Activated T-cell treated with anti-CD3 and anti-CD28 coated beads for 48 hours (primary cell): ENCODE data around the gene SH2D2A.

ENCODE experiments used
- DNase-seq: peaks from one replicate; pipeline ENCODE4 v3.0.0-alpha.2; 2020; ENCODE audit warnings: low read depth

SH2D2A gene

DNA sequence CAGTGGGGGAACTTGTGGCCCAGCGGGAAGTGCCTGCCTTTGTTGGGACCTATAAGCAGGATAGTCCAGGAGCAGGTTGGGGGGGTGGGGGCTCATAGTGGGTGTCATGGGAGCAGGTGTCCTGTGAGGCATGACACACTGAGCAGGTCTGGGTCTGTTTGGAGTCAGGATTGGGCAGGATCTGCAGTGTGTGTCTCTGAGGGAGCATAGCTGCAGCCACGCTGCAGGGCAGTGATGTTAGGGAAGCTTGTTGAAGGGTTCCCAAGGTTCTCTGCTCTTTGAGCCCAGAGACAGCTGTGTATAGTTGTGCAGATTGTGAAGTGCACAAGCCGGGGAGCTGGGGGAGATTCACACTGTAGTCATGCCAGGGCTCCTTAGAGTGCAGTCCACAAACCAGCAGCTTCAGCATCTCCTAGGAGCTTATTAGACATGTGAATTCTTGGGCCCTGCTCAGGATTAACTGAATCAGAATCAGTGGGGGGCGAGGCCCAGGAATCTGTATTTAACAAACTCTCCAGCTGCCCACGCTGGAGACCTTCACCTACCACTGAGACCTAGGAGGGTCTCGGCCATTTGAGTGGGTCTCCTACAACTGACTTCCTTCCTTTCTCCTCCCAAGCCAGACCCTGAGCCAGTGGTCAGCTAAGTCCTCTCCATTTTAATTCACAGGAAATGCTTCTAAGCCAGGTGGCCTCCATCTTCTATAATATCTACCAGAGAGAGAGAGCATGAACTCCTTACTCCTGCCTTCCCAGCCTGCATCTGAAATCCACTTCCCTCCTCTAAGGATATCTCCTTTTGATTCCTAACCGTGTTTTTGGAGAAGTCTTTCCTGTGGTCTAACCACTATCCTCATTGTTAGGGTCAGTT lies 31.2 kb upstream of the SH2D2A start:
- no peak for DNase-seq

DNA sequence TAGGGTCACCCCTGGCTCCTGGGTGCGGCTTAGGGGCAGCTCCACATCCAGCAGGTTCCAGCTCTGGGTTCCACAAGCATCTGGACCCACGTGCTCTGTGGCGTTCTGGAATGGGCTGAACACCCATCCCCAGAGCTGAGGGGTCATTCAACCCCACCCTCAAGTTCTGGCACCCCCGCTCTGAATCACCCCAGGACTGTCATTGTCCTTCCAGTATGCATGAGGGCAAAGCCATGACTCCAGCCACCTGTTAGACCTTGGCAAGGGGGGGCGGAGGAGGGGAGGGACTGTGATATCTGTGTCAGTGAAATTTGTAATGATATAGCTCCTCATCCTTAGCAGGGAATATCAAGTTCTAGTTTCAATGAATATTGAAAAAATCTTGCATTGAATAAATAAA lies 30.0 kb upstream of the SH2D2A start:
- DNase-seq = no peak

DNA sequence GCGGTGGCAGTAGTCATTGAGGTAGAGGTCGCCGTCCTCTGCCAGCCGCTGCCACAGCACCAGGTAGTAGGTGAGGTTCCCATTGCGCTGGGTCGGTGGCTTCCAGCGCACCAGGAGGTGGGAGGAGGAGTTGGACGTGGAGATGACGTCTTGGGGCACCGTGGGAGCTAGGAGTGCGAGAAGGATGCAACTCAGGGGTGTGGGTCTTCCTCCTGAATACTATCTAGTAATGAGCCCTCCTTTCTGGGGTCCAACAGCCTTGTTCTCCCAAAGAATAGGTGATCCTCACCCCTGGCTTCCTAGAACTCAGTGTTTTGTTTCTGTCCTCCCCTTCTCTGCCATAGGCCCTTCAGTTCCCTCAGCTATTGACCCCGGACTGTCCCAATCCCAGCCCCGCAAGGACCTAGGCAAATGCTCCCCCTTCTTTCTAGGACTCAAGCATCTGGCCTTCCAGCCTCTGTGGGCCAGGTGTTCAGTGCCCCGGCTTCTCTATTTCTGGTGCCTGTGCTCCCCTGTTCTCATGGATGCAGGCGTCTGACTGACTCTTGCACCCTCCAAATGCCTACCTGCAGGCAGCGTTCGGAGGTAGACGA lies 29.4 kb upstream of the SH2D2A start:
- DNase-seq = no peak

DNA sequence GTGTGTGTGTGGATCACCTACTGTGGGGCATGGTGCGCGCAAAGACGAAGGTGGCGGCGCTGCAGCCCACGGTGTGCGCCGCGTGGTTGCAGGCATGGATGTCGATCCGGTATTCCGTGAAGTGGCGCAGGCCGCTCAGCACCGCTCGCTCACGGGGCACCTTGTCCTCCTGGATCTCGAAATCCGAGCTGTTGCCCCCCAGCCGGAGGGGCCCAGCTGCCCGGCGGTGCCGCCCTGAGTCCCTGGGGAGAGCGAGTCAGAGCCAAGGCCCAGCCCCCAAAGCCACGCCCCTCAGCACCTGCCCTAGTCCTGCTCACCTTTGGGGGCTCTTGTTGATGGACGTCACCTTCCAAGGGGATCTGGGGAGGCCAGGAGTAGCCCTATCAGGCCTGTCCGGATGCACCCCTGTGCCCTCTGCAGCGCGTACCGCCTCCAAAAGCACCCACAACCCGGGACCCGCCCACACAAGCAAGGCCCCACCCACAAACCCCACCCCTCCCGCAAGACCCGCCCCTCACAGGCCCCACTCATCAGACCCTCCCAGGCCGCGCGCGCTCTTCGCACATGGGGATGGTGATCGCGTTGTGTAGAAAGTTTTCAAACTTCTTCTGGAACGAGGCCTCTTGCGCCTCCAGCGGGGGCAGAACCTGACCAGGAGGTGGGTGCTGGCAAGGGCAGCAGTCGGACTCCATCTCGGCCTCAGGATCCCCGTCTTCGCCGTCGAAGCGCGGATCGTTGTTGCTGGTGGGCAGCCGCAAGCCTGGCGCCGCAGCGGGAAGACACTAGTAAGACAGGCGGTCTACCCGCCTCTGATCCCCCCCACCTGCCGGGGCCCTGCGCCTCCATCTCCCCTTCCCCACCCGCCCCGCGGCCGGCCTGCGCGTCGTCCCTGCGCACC lies 28.7 kb upstream of the SH2D2A start:
- DNase-seq = peak; percentile 27

DNA sequence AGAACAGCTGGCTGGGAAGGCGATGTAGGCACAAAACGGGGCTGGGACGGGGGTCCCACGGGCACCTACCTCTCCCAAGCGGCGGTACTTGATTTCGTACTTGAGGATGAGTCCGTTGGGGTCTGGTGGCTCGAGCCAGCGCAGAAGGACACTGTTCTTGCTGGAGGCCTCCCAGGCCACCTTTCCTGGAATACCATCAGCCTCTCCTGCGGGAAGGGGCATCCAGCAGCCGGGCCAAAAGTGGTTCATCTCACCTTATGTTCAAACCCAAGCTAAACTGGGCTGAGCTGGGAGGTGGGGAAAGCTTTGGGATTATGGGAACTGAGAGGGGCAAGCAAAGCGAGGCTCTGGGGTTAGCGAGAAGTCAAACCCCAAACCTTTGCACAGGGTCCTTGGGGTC lies 28.0 kb upstream of the SH2D2A start:
- no peak for DNase-seq

DNA sequence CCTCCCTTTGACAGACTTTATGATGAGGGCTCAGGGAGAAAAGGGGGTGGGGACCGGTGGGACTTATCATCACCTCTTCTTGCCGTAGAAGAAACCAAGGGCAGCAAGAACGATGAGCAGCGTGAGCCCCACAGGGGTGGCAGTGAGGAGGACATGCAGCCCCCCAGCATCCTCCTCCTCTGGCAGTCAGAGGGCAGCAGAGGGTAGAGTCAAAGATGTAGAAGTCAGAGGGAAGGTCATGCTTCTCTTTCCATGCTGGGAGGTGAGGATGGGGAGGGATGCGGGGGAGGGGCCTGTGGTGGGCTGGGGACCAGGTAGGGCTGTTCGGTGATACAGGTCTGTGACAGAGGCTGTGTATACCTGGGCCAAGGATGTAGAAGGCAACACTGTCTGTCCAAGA lies 27.5 kb upstream of the SH2D2A start:
- DNase-seq = no peak

DNA sequence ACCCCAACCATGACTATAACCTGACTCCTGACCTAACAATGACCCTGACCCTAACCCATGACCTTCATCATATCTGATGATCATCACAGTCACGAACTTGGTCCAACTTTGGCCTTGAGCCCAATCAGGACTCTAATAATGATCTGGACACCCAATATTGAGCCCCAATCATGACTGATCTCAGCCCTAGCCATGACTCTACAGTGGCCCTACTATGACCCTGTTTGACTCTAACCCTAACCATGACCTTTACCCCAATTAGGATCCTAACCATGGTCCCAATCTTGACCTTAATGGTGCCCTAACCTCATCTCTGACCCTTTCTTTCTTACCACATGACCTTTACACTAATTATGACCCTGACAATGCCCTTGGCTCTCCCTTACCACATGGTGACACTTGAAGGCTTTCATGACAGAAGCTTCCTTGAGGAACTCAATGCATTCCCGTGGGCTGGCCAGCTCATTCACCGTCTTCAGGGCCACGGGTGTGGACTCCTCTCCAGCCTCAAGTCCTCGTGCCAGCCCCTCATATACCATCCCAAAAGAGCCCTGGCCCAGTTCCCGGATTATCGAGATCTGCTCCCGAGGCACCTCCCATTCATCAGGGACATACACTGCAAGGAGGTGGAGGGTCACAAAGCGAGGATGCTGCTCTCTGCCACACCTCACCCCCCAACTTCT lies 26.1 kb upstream of the SH2D2A start:
- DNase-seq = no peak

DNA sequence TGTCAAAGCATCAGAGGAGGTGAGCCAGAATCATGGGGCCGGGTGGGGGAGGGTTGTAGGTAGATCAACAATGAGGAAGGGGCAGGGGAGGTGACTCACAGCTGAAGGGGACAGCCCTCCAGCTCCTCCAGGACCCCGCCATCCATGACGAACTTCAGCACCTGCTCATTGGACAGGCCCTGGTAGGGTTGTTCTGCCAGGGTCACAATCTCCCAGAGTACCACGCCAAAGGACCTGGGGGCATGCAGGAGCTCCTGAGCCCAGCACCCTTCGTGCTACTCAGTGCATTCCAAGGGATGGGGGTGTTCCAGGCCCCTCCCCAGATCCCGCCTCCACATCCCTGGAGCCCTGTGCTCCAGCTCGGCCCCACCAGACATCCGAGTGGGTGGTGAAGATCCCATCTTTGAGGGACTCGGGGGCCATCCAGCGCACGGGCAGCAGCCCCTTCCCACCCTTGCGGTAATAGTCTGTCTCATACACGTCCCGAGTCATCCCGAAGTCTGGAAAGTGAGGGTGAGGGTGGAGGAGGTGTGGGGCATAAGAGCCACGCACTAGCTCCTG lies 24.7 kb upstream of the SH2D2A start:
- DNase-seq = no peak

DNA sequence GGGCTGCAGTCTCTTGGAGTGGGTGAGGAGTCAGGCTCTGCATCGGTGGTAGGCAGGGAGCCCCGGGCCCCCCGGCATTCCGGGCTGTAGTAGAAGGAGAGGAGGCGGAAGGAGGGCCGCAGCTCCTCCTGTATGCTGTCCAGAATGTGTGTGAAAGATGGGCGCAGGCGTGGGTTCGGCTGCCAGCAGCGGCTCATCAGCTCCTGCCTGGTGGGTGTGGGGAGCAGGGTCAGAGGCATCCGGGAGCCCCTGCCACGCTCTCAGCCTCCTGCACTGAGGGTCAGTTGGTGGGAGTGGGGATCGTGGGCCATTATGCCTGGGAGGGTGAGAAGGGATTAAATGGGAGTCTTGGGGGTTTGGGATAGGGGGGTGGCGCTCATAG lies 24.2 kb upstream of the SH2D2A start:
- DNase-seq = no peak

DNA sequence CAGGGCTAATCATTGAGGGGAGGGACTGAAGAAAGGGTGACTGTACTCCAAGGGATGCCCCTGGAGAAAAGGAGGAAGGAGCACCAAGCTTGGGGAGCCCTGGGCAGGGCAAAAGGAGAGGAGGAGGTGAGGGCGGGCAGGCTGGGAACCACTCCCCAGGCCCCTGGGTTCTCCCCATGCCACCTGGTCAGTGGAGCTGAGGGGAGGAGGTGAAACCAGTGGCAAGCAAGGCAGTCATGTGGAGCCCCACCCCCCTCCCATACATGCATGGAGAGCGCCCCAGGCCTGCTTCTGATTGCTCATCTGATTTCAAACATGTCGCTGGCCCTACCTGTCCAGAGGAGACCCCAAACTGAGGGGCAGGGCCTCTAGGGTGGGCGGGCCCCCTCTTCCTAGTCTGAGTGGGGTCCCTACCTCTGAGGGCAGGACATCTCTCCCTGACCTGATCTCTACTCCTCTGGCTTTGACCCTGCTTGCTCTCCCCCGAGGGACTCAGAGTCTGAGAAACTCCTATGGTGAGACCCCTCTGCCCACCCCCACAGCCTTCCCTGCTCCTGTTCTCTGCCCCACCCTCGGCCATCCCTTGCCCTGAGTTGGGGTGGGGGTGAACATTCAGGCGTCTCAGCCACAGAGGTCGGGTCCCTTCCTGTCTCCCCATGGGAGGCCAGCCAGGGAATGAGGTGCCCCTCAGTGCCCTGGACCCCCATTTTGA lies 23.7 kb upstream of the SH2D2A start:
- DNase-seq = no peak

DNA sequence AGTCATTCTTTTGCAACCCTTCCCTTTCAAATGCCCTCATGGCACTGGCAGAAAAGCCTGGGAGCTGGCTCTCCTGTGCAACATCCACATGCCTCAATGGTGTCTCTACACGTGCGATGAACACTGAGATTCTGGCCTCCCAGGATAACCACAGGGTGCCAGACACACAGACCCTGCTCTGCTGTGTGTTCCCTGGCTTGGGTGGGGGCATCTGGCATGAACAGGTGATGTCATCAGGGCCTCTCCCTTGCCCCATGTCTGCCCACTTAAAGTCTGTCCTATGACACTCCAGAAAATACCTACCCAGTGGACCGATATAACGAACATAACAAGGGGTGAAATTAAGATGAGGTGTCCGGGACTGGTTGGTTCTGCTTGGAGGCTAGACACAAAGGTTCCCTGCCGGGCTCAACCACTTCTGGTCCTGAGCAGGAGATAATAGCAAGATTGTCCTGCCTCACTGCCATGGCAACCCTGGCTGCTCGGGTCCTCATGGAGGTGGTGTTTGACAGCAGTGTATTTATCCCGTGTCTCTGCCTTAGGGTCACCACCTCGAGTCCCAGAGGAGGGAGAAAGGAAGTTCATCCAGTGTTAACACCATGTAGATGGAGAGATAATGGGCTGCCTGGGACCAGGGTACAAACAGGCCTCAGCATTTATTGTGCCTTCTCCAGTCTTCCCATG lies 22.9 kb upstream of the SH2D2A start:
- DNase-seq = no peak

DNA sequence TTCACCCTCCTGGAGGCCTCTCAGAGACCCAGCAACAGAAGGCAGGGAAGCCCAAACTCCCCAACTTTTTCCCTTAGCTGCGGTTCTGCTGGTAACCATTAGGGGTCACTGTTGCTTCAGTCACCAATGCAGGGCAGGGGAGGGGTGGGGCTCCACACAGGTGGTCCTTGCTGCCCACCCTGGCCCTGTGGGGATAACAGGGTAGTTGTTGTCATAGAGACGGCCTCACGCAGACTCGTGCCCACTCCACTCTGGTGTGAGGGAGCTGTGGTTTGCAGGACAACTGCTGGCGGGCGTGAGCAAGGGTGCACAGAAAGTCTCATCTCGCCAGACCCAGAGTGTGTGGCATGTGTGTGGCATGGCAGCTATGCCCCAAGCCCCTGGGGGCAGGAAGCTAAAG lies 22.3 kb upstream of the SH2D2A start:
- no peak for DNase-seq

DNA sequence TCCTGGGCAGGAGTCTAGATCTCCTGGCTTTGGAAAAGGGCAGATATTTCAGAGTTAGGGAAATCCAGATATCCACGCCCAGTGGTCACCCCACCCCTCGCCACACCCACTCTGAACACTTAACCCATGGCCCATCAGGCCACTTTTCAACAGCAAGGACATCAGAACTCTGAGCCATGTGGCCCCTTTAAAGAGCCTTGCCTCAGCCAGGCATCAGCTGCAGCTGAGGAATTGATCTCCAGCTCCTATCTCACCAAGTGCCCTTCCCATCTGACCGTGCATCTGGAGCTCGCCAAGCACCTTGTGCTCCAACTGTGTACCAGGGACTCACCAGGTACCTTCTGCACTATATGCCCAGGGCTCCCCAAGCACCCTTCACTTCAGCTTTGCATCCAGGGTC lies 20.2 kb upstream of the SH2D2A start:
- no peak for DNase-seq

DNA sequence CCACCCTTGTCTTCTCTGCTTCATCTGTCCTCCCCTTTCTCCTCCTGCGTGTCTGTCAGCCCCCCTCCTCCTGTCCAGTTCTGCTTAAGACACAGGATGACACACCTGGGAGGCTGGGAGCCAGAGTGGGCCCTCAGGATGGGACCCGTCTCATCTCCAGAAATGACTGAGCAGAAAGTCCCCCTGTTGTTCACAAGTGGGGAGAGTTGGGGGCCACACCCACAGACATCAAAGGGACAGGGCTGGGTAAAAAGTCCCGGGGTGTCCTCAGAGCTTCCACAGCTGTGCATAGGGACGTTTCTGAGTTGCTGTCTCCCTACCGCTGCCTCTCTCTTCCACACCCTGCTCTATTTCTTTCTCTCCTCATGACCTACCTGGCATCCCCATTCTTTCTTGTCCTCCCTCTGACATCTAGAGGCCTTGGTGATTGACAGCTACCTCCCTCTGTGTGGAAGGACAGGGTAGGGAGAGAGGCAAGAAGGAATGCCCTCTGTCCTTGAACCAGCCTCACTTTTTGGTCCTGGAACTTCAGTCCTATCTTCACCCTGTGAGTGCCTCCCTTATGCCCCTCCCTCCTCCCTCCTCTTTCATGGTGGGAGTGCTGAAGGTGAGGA lies 19.5 kb upstream of the SH2D2A start:
- DNase-seq = no peak

DNA sequence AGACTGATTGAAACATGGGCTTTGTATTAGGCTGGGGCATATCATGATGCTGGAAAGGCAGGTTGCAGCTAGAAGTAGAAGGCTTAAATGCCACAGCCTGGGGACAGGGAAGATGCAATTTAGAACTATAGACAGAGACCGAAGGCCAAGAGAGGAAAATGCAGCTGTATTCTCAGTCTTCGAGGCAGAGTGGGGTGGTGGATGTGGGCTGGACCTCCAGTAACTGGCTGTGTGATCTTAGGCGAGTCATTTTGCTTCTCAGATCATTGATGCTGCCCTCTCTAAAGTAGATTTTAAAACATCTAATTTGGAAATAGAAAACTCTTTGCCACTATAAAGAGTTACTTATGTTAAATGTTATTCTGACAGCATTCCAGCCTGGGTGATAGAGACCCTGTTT lies 17.7 kb upstream of the SH2D2A start:
- no peak for DNase-seq

DNA sequence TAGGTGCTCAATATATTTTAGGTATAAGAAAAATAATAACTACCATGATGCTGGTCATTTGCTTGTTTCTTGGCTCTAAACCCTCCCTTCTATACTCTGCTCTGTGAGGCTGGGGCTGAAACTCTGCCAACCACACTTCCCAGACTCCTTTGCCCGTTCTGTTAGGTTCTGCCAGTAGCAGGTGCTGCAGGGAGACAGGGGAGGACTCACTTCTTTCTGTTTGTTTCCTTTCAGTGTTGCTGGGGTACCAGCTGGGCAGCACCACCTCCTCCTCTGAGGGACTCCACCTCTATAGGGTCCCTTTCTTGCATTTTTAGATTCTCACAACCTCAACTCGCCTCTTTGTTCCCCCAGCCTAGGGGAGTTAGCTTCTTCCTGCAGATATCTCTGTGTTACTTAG lies 17.0 kb upstream of the SH2D2A start:
- no peak for DNase-seq

DNA sequence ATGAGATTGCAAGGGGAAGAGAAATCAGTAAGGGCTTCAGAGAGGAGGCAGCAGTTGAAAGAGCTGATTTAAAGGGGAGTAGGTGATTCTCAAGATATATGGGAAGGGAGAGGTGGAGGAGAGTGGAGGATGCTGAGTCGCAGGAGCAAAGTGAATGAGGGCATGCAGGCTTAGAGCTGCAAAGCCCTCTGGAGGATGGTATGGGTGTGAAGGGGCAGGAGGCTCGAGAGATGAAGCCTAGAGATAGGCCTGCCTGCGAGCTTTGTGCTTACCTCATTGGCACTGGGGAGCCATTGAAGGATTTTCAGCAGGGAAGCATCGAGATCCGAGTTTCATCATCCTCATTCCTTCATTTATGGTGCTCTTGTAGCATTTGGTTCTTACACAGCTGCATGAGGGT lies 15.8 kb upstream of the SH2D2A start:
- DNase-seq = no peak

DNA sequence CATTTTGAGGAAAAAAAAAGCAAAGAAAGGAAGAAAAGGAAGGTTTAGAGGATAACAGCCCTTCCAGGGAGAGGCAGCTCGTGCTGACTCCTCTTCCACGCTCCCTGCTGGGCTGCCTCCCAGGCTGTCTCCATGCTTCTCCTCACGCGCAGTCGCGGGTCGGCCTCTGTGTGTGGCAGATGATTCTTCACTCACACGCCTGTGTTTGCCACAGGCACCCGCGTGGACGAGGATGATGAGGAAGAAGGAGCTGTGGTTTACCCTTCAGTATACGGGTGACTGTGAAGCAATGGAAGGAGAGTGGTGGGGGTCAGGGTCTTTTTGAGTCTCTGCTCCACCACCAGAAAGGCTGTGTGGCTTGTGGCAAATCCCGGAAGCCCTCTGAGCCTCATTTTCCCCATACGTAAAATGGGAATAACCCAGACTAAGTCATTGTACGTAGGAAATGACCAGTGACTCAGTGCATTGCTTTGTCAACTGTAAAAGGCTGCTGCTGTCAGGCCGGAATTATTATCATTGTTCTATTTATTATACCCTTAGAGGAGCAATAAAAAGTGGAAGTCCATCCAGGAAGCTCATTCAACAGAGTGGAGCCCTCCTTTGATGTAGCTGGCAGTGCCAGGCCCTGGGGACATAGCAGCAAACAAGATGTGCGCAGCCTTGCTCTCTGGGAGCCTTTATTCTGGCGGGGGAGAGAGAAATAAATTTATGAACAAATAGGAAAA lies 11.9 kb upstream of the SH2D2A start:
- no peak for DNase-seq

DNA sequence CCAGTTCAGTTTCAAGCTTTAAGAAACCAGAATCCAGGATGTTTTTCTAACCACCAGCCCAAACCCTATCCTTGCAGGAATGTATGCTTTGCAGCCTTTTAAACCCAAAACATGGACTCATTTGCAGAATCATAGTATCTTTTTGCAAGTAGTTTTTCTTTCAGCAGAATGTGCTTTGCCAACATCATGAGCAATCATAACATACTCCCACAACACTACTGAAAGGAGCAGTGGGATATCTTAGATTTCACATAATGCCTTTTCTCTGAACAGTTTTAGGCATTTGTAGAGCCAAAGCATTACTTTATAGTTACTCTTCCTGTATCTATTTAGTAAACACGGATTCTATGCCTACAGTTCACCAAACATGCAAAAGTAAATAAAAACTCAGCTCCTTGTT lies 10.0 kb upstream of the SH2D2A start:
- no peak for DNase-seq
